ENCODE data around the gene SERPINA1.

DNA sequence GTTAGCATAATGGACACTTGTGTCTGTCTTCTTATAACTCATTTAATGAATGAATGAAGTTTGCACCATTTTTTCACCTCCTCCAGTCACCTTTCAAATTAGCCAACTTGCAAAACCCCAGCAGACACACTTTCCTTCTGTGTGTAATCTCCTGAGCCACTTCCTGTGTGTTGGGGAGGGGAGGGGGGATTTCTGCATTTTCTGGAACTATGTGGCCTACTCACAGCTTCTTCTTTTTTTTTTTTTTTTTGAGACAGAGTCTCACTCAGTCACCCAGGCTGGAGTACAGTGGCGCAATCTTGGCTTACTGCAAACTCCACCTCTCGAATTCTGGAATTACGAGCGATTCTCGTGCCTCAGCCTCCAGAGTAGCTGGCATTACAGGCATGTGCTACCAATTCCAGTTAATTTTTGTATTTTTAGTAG lies 4.1 kb upstream of the SERPINA1 start:
- TF ChIP-seq, protein P1, sequence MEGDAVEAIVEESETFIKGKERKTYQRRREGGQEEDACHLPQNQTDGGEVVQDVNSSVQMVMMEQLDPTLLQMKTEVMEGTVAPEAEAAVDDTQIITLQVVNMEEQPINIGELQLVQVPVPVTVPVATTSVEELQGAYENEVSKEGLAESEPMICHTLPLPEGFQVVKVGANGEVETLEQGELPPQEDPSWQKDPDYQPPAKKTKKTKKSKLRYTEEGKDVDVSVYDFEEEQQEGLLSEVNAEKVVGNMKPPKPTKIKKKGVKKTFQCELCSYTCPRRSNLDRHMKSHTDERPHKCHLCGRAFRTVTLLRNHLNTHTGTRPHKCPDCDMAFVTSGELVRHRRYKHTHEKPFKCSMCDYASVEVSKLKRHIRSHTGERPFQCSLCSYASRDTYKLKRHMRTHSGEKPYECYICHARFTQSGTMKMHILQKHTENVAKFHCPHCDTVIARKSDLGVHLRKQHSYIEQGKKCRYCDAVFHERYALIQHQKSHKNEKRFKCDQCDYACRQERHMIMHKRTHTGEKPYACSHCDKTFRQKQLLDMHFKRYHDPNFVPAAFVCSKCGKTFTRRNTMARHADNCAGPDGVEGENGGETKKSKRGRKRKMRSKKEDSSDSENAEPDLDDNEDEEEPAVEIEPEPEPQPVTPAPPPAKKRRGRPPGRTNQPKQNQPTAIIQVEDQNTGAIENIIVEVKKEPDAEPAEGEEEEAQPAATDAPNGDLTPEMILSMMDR (conservative IDR thresholded peaks at IDR 0.05): no peak
- no peak for TF ChIP-seq EZH2 (IDR thresholded peaks at IDR 0.05; ENCODE audit: low read depth)

All from PC-9 (cell line).